OCI-LY7 (cell line): ENCODE data around the gene MIPEP.

Experiments
- EZH2phosphoT487 ChIP-seq: fragments of 200-600 bp; sonication (generic); IDR thresholded peaks from 2 replicates; pipeline ENCODE4 v1.6.1; 2018; ENCODE audit warnings: low read depth, borderline replicate concordance, mild to moderate bottlenecking, mixed run types, antibody characterized with exemption, low read length, moderate library complexity, mixed read lengths
- TF ChIP-seq, protein P1 (sequence below): fragments of 200-600 bp; sonication (generic); conservative IDR thresholded peaks from 2 replicates; pipeline ENCODE4 v1.5.1; 2014; ENCODE audit warnings: mild to moderate bottlenecking, antibody characterized with exemption, low read length, moderate library complexity, mixed read lengths

DNA sequence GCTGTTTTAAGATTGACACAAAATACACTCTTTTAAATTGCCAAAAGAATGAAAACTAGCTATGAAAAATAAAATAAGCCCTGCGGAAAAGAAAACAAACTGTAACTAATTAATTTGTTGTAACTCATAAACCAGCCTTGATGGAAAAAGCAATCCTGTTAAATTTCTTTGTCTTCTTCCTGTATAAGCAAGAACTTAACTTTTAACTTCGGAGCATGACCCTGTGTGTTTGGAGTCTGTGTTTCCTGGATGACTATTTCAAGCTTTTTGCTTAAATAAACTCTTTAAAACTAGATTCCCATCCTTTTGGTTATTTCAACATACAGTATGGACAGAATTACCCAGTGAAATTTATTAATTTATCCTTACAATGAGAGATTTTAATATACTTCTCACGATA is 196.4 kb downstream of the MIPEP start:
- TF ChIP-seq, protein P1, sequence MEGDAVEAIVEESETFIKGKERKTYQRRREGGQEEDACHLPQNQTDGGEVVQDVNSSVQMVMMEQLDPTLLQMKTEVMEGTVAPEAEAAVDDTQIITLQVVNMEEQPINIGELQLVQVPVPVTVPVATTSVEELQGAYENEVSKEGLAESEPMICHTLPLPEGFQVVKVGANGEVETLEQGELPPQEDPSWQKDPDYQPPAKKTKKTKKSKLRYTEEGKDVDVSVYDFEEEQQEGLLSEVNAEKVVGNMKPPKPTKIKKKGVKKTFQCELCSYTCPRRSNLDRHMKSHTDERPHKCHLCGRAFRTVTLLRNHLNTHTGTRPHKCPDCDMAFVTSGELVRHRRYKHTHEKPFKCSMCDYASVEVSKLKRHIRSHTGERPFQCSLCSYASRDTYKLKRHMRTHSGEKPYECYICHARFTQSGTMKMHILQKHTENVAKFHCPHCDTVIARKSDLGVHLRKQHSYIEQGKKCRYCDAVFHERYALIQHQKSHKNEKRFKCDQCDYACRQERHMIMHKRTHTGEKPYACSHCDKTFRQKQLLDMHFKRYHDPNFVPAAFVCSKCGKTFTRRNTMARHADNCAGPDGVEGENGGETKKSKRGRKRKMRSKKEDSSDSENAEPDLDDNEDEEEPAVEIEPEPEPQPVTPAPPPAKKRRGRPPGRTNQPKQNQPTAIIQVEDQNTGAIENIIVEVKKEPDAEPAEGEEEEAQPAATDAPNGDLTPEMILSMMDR, result no peak
- TF ChIP-seq EZH2phosphoT487, result no peak
